K562 (cell line): ENCODE measurements around the gene ANXA2. TPM values are rescaled to one million over a fixed set of nuclear protein-coding genes. Genes with fewer than 3 reads are reported as not detected.

Experiments
- ATAC-seq: fragments of 200-7000 bp; cut with Tn5 transposase; 3 replicates; pipeline ENCODE4 v1.9.1; 2020; ENCODE audit warnings: moderate library complexity
- BruUV-seq: library from RNA; stranded (reverse); fragments of 400-500 nt; replicated peaks from 2 replicates; lab custom pipeline; 2021; lab: Mats Ljungman, UMichigan
- CTCF ChIA-PET: fragments of 300-600 bp; formaldehyde crosslinking; extraction: SDS; loops from one replicate; lab custom pipeline; 2021; ENCODE audit warnings: low intra/inter-chr PET ratio; lab: Yijun Ruan, JAX
- POLR2A ChIA-PET: fragments of 300-600, 350-650 bp; sonication (Branson Sonifier 250); formaldehyde crosslinking; extraction: SDS; loops from one replicate; lab custom pipeline; 2021; ENCODE audit warnings: antibody characterized with exemption, inconsistent platforms; lab: Yijun Ruan, JAX
- DNase-seq, 4 experiments: peaks; one replicate each; pipeline versions ENCODE4 v3.0.0 to v3.0.0-alpha.2; 2011 to 2018; ENCODE audit warnings: low spot score in 3 of 4, mixed read lengths in 3 of 4; ENCODE audit errors: extremely low read depth in 1 of 4
- FAIRE-seq: peaks from 2 replicates; lab custom pipeline; 2011; peaks lifted over from hg19 to GRCh38; lab: Jason Lieb, UNC
- H2AFZ ChIP-seq: 2 replicates; pipeline ENCODE4 v1.6.0; 2011; ENCODE audit warnings: low read depth, low read length, control low read depth, inconsistent platforms
- H3K27ac ChIP-seq: fragments of 200-600 bp; 3 replicates; pipeline ENCODE4 v1.8.0; 2011; ENCODE audit warnings: low read depth, mild to moderate bottlenecking, control low read depth, inconsistent platforms, low read length, moderate library complexity, mixed read lengths; ENCODE audit errors: extremely low read depth
- H3K27me3 ChIP-seq, 2 experiments: fragments of 300-600 bp in 1 of 2; 2 replicates in 1 of 2; 3 replicates in 1 of 2; pipeline versions ENCODE4 v1.6.0 to v1.8.0; 2011; ENCODE audit warnings: inconsistent platforms in 2 of 2, low read length in 2 of 2, mild to moderate bottlenecking in 1 of 2, mixed read lengths in 1 of 2, moderate library complexity in 1 of 2; ENCODE audit not compliant: control insufficient read depth in 2 of 2, insufficient read depth in 2 of 2
- H3K36me3 ChIP-seq: fragments of 300-600 bp; 3 replicates; pipeline ENCODE4 v1.8.0; 2011; ENCODE audit warnings: mild to moderate bottlenecking, low read length, inconsistent platforms; ENCODE audit not compliant: control insufficient read depth, insufficient read depth
- H3K4me1 ChIP-seq, 2 experiments: fragments of 200-600 bp in 1 of 2; replicated peaks in 1 of 2; 2 replicates in 1 of 2; 3 replicates in 1 of 2; pipeline versions ENCODE4 v1.5.1 to v1.8.0; 2011; ENCODE audit warnings: inconsistent platforms in 2 of 2, low read length in 2 of 2, mild to moderate bottlenecking in 1 of 2, mixed read lengths in 1 of 2, moderate library complexity in 1 of 2; ENCODE audit not compliant: control insufficient read depth in 2 of 2, insufficient read depth in 2 of 2
- H3K4me2 ChIP-seq: 2 replicates; pipeline ENCODE4 v1.6.1; 2011; ENCODE audit warnings: low read length, control low read depth, inconsistent platforms, mixed read lengths; ENCODE audit not compliant: insufficient read depth
- H3K4me3 ChIP-seq: fragments of 200-600 bp; sonication (generic), shearing (Covaris generic); 2 replicates; pipeline ENCODE4 v1.5.1; 2016; ENCODE audit warnings: control low read depth, inconsistent platforms
- H3K79me2 ChIP-seq: fragments of 200-600 bp; 3 replicates; pipeline ENCODE4 v1.8.0; 2011; ENCODE audit warnings: low read length, inconsistent platforms; ENCODE audit not compliant: control insufficient read depth, insufficient read depth
- H3K9ac ChIP-seq, 2 experiments: 2 replicates each; pipeline versions ENCODE4 v1.6.0 to v1.6.1; 2011; ENCODE audit warnings: low read depth in 2 of 2, low read length in 2 of 2, control low read depth in 1 of 2, inconsistent platforms in 1 of 2, mild to moderate bottlenecking in 1 of 2, mixed read lengths in 1 of 2; ENCODE audit not compliant: insufficient read depth in 1 of 2
- H3K9me1 ChIP-seq: one replicate; pipeline ENCODE4 v1.6.0; 2011; ENCODE audit warnings: inconsistent platforms, mild to moderate bottlenecking, low read length, moderate library complexity; ENCODE audit not compliant: control insufficient read depth, insufficient read depth
- H3K9me3 ChIP-seq: replicated peaks from 2 replicates; pipeline ENCODE4 v1.5.1; 2011; ENCODE audit warnings: low read depth, low read length, inconsistent platforms; ENCODE audit not compliant: control insufficient read depth, insufficient read depth
- H4K20me1 ChIP-seq: replicated peaks from 2 replicates; pipeline ENCODE4 v1.6.1; 2011; ENCODE audit warnings: low read length, inconsistent platforms, mixed read lengths; ENCODE audit not compliant: control insufficient read depth, insufficient read depth
- CTCF ChIP-seq, 3 experiments: IDR thresholded peaks in 2 of 3; conservative IDR thresholded peaks in 1 of 3; 2 replicates each; pipeline ENCODE4 v1.5.1; 2011 to 2012; ENCODE audit warnings: low read length in 3 of 3, mild to moderate bottlenecking in 3 of 3, control low read depth in 2 of 3, improper control_type of control experiment in 1 of 3, inconsistent platforms in 1 of 3, low read depth in 1 of 3, mixed read lengths in 1 of 3, moderate library complexity in 1 of 3; ENCODE audit not compliant: insufficient read depth in 2 of 3
- EP300 ChIP-seq: IDR thresholded peaks from 2 replicates; pipeline ENCODE4 v1.6.1; 2012; ENCODE audit warnings: low read length, improper control_type of control experiment
- FOXP4 ChIP-seq: sonication (generic); formaldehyde crosslinking; IDR thresholded peaks from 2 replicates; pipeline ENCODE4 v1.8.0; 2022; ENCODE audit warnings: mild to moderate bottlenecking, missing genetic modification reagents, borderline replicate concordance
- HNRNPUL1 ChIP-seq: fragments of 200-400 bp; formaldehyde crosslinking; IDR thresholded peaks from 2 replicates; pipeline ENCODE4 v1.6.1; 2017; ENCODE audit warnings: low read length
- PRPF4 ChIP-seq: fragments of 200-400 bp; formaldehyde crosslinking; IDR thresholded peaks from one replicate; pipeline ENCODE4 v1.6.1; 2017; ENCODE audit warnings: low read length, low read depth, mild to moderate bottlenecking; ENCODE audit not compliant: insufficient read depth, poor library complexity, severe bottlenecking
- TCFL5 ChIP-seq: fragments of 250-450 bp; sonication (Bioruptor Pico); conservative IDR thresholded peaks from 2 replicates; pipeline ENCODE4 v1.6.1; 2021; ENCODE audit warnings: mild to moderate bottlenecking, moderate library complexity, matching md5 sums
- UBTF ChIP-seq, 2 experiments: IDR thresholded peaks; 2 replicates each; pipeline ENCODE4 v1.6.1; 2012; ENCODE audit warnings: improper control_type of control experiment in 2 of 2, low read depth in 2 of 2, low read length in 2 of 2, borderline replicate concordance in 1 of 2
- ZFP30 ChIP-seq: fragments of 250-450 bp; sonication (Bioruptor Pico); IDR thresholded peaks from 2 replicates; pipeline ENCODE4 v1.8.0; 2022; ENCODE audit warnings: moderate library complexity, mild to moderate bottlenecking, inconsistent platforms, borderline replicate concordance
- ZNF3 ChIP-seq: fragments of 250-450 bp; sonication (Bioruptor Pico); IDR thresholded peaks from 2 replicates; pipeline ENCODE4 v1.5.0; 2021; ENCODE audit warnings: mild to moderate bottlenecking, moderate library complexity
- ZNF584 ChIP-seq: fragments of 200-800 bp; sonication (Bioruptor generic); IDR thresholded peaks from 2 replicates; pipeline ENCODE4 v1.6.1; 2016; ENCODE audit warnings: low read depth, mild to moderate bottlenecking, missing genetic modification characterization, missing compliant biosample characterization
- ZNF668 ChIP-seq: fragments of 250-450 bp; sonication (Bioruptor Pico); IDR thresholded peaks from 2 replicates; pipeline ENCODE4 v1.8.0; 2022; ENCODE audit warnings: mild to moderate bottlenecking, inconsistent platforms
- WGBS: fragments of 100-300 bp; shearing (Covaris generic); methylation state at CpG from one replicate; pipeline ENCODE4 v1.1.6; 2016; ENCODE audit warnings: low coverage, mixed read lengths; ENCODE audit not compliant: insufficient coverage; ENCODE audit errors: missing lambda C conversion rate; 5-methylcytosine and 5-hydroxymethylcytosine counted together
- in situ Hi-C: fragments of 300-500 bp; cut with MboI; formaldehyde crosslinking; loops from 4 replicates; pipeline ENCODE4 v1.15.0; 2018; ENCODE audit warnings: inconsistent platforms, mixed read lengths
- intact Hi-C: fragments of 100-400 bp; cut with micrococcal nuclease; formaldehyde crosslinking; loops from 2 replicates; pipeline ENCODE4 v1.14.2; 2022
- polyA plus RNA-seq, 8 experiments: library from polyadenylated mRNA; depleted of rRNA in 4 of 8; stranded (reverse) in 5 of 8; unstranded in 3 of 8; fragments of >200 nt; fragmentation: Nextera tagmentation in 2 of 8; fragmentation: Illumina TruSeq in 1 of 8; extraction: Ambion mirVana in 2 of 8; extraction: Trizol in 1 of 8; gene quantifications; 2 replicates each; pipeline versions ENCODE4 v1.2.1 to v1.2.3, GENCODE V29; 2011 to 2014; ENCODE audit warnings: inconsistent platforms in 1 of 8, missing spikeins in 1 of 8
- total RNA-seq, 7 experiments: library from RNA; depleted of rRNA in 6 of 7; stranded (reverse); fragments of >200 nt in 6 of 7; fragmentation: Illumina TruSeq in 2 of 7; extraction: Trizol in 2 of 7; gene quantifications; 2 replicates each; pipeline versions ENCODE4 v1.2.1 to v1.2.3, GENCODE V29; 2011 to 2021; ENCODE audit warnings: low replicate concordance in 1 of 7

The ANXA2 gene
- total and polyA plus RNA-seq, 9 of the 15 experiments (the other 6 are each of a cell fraction or from before 2014, with no cell fraction given): 301 to 1,102 (median 452) TPM

GRCh38 chr15:60359738-60360137, 38.0 kb downstream of the ANXA2 start (continued):
- TF ChIP-seq CTCF (IDR thresholded peaks at IDR 0.05 in 2 of 3, conservative IDR thresholded peaks at IDR 0.05 in 1 of 3; ENCODE audit: insufficient read depth in 2 of 3, low read depth in 1 of 3, low read length in 3 of 3): peak; percentile 62 to 77 (median 65)

- FAIRE-seq: no peak
- ChIA-PET POLR2A (no interaction called here), CTCF (interaction anchor here (2.5 kb wide), 1 partner anchor 86 kb away, joined by 16 read pairs; no protein-coding TSS in a partner anchor)
- no TSS peak for BruUV-seq
- no peak for DNase-seq
- H3K4me2 ChIP-seq: no peak overlapping the region
- intact Hi-C loops (loop anchor here (1.0 to 5.0 kb wide), 3 partner anchors 85 to 161 kb away; no protein-coding TSS in a partner anchor), in situ Hi-C loops (no loop called here)
- WGBS: 83% methylated on average over 10 of the region's 10 CpGs
- no peak overlapping the region for H3K9ac ChIP-seq
- no peaks in the 10 kb centered on the region for H3K9me1 ChIP-seq
- no peaks in the 10 kb centered on the region for H3K79me2 ChIP-seq
- peaks cover 7% of the 10 kb centered on the region; the same call in 1 of the 2 replicates for H4K20me1 ChIP-seq
- no peaks in the 10 kb centered on the region for H3K9me3 ChIP-seq
- no peaks in the 10 kb centered on the region; a peak in 1 of 5 replicates for H3K4me1 ChIP-seq
- no peak overlapping the region for H3K27ac ChIP-seq
- peaks cover 92% of the 10 kb centered on the region for H3K36me3 ChIP-seq
- H3K4me3 ChIP-seq: no peak overlapping the region
- H2AFZ ChIP-seq: no peak overlapping the region
- no peak for ATAC-seq
- no peaks in the 10 kb centered on the region for H3K27me3 ChIP-seq
- TF ChIP-seq FOXP4: no peak
- no peak for TF ChIP-seq ZNF3 (CRISPR knock-in tag)
- no peak for TF ChIP-seq EP300
- no peak for TF ChIP-seq ZNF668 (CRISPR knock-in tag)
- no peak for TF ChIP-seq UBTF (IDR thresholded peaks at IDR 0.05; ENCODE audit: borderline replicate concordance in 1 of 2, low read depth in 2 of 2, low read length in 2 of 2)
- no peak for TF ChIP-seq PRPF4
- no peak for TF ChIP-seq ZNF584 (CRISPR knock-in tag)
- TF ChIP-seq TCFL5 (CRISPR knock-in tag): no peak
- TF ChIP-seq HNRNPUL1: no peak
- TF ChIP-seq ZFP30 (CRISPR knock-in tag): no peak
These were observed 38.7 kb downstream of the ANXA2 start for GRCh38 chr15:60358935-60359682.
